ENCODE results near the gene SLC25A30.

Gene SLC25A30

DNA sequence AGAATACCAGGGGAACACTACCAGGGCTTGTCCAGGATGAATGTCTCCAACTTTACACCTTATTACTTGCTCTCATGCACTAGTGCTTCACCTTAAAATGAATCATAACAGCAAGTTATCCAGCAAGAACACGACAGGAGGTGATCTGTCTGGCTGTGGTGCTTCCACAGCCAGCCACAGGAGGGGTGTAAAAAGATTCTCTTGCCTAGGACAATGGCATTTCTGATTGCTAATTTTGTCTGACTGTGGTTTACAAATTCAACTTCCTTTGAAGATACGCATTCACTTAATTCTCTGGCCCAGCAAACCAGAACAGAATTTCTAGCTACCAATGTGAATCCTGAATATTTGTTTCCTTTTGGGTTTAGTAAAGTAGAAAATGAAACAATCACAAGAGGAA is 23.5 kb upstream of the SLC25A30 start:
- peak; percentile 43 for DNase-seq (ENCODE audit: low spot score)
- TF ChIP-seq, protein P1, sequence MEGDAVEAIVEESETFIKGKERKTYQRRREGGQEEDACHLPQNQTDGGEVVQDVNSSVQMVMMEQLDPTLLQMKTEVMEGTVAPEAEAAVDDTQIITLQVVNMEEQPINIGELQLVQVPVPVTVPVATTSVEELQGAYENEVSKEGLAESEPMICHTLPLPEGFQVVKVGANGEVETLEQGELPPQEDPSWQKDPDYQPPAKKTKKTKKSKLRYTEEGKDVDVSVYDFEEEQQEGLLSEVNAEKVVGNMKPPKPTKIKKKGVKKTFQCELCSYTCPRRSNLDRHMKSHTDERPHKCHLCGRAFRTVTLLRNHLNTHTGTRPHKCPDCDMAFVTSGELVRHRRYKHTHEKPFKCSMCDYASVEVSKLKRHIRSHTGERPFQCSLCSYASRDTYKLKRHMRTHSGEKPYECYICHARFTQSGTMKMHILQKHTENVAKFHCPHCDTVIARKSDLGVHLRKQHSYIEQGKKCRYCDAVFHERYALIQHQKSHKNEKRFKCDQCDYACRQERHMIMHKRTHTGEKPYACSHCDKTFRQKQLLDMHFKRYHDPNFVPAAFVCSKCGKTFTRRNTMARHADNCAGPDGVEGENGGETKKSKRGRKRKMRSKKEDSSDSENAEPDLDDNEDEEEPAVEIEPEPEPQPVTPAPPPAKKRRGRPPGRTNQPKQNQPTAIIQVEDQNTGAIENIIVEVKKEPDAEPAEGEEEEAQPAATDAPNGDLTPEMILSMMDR (IDR thresholded peaks at IDR 0.05; ENCODE audit: borderline replicate concordance, control extremely low read depth, extremely low read depth, insufficient read depth, missing control alignments) = no peak
- in situ Hi-C loops (cut with MboI; ENCODE audit: low sequenced_read_pairs, unreplicated experiment) = no loop called here

DNA sequence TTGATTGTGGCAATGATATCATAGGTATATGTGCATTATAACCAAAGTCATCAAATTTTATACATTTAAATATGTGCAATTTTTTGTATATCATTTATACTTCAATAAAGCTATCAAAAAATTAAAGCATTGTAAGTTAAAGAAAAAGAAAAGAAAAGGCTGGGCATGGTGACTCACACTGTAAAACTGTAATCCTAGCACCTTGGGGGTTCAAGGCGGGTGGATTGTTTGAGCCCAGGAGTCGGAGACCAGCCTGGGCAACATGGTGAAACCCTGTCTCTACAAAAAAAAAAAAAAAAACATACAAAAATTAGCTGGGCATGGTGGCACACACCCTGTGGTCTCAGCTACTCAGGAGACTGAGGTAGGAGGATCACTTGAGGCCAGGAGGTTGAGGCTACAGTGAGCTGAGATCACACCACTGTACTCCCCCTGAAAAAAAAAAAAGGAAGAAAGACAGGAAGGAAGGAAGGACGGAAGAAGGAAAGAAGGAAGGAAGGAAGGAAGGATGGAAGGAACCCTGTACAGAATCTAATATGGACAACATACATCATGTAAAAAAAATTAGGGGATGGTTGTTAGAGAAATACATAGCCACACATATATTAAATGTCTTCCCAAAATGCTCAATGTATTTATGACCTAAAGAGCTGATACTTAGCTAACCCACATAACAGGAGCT is 21.7 kb upstream of the SLC25A30 start:
- in situ Hi-C loops (cut with MboI; ENCODE audit: low sequenced_read_pairs, unreplicated experiment) = no loop called here
- DNase-seq (ENCODE audit: low spot score) = no peak
- TF ChIP-seq, protein P1 (IDR thresholded peaks at IDR 0.05; ENCODE audit: borderline replicate concordance, control extremely low read depth, extremely low read depth, insufficient read depth, missing control alignments) = no peak

DNA sequence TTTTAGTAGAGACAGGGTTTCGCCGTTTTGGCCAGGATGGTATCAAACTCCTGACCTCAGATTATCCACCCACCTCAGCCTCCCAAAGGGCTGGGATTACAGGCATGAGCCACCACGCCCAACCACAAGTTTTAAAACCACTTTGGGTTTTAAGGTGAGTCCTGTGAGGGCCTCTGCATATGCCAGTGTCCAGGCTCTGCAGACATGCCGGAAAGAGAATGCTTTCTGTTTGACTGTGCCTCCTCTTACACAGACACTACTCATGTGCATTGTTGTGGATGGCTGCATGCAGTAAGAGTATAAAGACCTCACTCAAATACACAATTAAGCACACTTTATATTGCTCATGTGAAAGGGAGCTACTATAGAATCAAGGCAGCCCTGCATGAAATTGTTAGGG is 20.8 kb upstream of the SLC25A30 start:
- no peak for DNase-seq (ENCODE audit: low spot score)
- TF ChIP-seq, protein P1 (IDR thresholded peaks at IDR 0.05; ENCODE audit: borderline replicate concordance, control extremely low read depth, extremely low read depth, insufficient read depth, missing control alignments) = no peak
- in situ Hi-C loops (cut with MboI; ENCODE audit: low sequenced_read_pairs, unreplicated experiment) = no loop called here

DNA sequence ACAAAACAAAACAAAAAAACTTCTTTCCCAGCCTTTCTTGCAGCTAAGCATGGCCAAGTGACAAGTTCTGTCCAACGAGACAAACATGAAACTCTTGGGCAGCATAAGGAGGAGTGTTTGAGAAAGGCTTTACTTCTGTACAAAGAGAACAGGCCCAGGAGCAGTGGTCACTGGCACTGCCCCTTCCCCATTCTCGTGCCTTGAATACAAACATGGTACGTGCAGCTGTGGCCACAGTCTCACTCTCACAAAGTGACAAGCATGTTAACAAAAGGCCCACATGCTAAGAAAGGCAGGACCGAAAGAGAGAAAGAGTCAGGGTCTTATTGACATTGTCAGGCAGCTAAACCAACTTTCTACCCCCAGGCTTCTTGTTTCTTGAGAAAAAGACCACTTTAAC is 19.8 kb upstream of the SLC25A30 start:
- no peak for DNase-seq (ENCODE audit: low spot score)
- TF ChIP-seq, protein P1 (IDR thresholded peaks at IDR 0.05; ENCODE audit: borderline replicate concordance, control extremely low read depth, extremely low read depth, insufficient read depth, missing control alignments) = no peak
- in situ Hi-C loops (cut with MboI; ENCODE audit: low sequenced_read_pairs, unreplicated experiment) = no loop called here

DNA sequence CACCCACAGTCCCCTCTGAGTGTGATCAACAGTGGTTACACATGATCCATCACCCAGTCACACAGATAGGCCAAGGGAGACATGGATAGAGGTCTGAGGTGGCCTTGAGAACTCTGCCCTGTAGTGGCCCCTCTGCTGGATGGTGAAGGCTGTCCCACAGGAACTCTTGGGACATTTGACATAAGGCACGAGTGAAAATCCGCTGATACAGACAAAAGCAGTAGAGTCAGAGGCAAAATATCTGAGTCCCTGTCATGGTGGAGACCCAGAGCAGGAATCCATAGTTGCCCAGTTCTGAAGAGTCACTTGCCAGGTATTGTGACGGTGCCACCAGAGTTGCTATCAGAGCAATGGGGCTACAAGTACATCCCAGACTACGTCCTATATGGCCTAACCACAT is 18.8 kb upstream of the SLC25A30 start:
- TF ChIP-seq, protein P1 (IDR thresholded peaks at IDR 0.05; ENCODE audit: borderline replicate concordance, control extremely low read depth, extremely low read depth, insufficient read depth, missing control alignments) = no peak
- in situ Hi-C loops (cut with MboI; ENCODE audit: low sequenced_read_pairs, unreplicated experiment) = no loop called here
- DNase-seq (ENCODE audit: low spot score) = no peak

DNA sequence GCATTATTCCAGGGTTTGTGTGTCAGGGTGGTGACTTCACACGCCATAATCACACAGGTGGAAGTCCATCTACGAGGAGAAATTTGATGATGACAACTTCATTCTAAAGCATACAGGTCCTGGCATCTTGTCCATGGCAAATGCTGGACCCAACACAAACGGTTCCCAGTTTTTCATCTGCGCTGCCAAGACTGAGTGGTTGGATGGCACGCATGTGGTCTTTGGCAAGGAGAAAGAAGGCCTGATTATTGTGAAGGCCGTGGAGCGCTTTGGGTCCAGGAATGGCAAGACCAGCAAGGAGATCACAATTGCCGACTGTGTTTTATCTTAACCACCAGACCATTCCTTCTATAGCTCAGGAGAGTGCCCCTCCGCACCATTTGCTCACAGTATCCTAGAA is 18.2 kb upstream of the SLC25A30 start:
- TF ChIP-seq, protein P1 (IDR thresholded peaks at IDR 0.05; ENCODE audit: borderline replicate concordance, control extremely low read depth, extremely low read depth, insufficient read depth, missing control alignments) = no peak
- in situ Hi-C loops (cut with MboI; ENCODE audit: low sequenced_read_pairs, unreplicated experiment) = no loop called here

More for the DNA sequence above, 18.2 kb upstream of the SLC25A30 start:
- no peak for DNase-seq (ENCODE audit: low spot score)
